Right atrium auricular region (tissue), 2 donors: Measurements from ENCODE around the gene PDYN. TPM values are rescaled to one million over a fixed set of nuclear protein-coding genes. Genes with fewer than 3 reads are reported as not detected.
A peak's percentile ranks its signal among the peaks of the same experiment; 100 is the strongest.

Experiments
- DNase-seq: peaks from one replicate; pipeline ENCODE4 v3.0.0-alpha.2; 2019; ENCODE audit warnings: low spot score
- H3K27ac ChIP-seq, 2 donors: fragments of 200-600 bp; sonication (generic); 1 replicate in 1 of 2; 2 replicates in 1 of 2; pipeline ENCODE4 v1.5.1; 2016 to 2019
- H3K27me3 ChIP-seq, 2 donors: fragments of 200-600 bp; sonication (generic); one replicate each; pipeline versions ENCODE4 v1.5.1 to v1.6.0; 2017 to 2019
- H3K36me3 ChIP-seq: fragments of 200-600 bp; sonication (generic); one replicate; pipeline ENCODE4 v1.5.1; 2016
- H3K4me1 ChIP-seq, 2 donors: fragments of 200-600 bp; sonication (generic); one replicate each; pipeline versions ENCODE4 v1.5.1 to v1.6.0; 2017 to 2019
- H3K4me3 ChIP-seq, 2 donors: fragments of 200-600 bp; sonication (generic); 1 replicate in 1 of 2; 2 replicates in 1 of 2; pipeline ENCODE4 v1.5.1; 2017 to 2019; ENCODE audit warnings: mild to moderate bottlenecking in 1 of 2, moderate library complexity in 1 of 2
- H3K9me3 ChIP-seq, 2 donors: fragments of 200-600 bp; sonication (generic); one replicate each; pipeline ENCODE4 v1.5.1; 2019
- total RNA-seq, 2 donors: library from RNA; depleted of rRNA; stranded (reverse); fragments of >200 nt; gene quantifications; one replicate each; pipeline ENCODE4 v1.1.0, GENCODE V29; 2016
- TF ChIP-seq, protein P1 (sequence below), 2 donors: fragments of 200-600 bp; sonication (generic); IDR thresholded peaks; one replicate each; pipeline ENCODE4 v1.5.1; 2019; ENCODE audit warnings: antibody characterized with exemption in 2 of 2

PDYN gene
- total RNA-seq, 2 donors from 2014 or later: not detected

DNA sequence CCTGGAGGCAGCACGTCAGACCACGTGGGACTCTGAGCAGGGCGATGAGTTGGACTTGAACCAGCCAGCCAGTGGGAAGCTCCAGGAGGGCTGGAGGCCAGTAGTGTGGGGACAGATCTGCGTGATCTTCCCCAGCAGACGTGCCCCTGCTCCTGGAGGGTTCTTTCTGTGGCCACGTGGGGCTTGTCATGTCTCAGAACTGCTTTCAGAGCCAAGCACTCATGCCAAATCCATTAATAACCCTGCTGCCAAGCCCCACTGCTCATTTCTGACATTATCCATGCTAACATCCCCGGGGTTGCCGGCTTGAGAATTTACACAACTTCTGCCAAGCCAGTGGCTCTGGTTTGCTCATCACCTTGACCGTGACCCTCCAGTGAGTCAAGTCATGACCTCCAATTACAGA, 60.4 kb downstream of the PDYN start:
- peaks cover 0 to 48% of the 10 kb centered on the region in 2 donors for H3K4me1 ChIP-seq
- no peaks in the 10 kb centered on the region for H3K9me3 ChIP-seq
- H3K4me3 ChIP-seq: no peak overlapping the region
- TF ChIP-seq, protein P1, sequence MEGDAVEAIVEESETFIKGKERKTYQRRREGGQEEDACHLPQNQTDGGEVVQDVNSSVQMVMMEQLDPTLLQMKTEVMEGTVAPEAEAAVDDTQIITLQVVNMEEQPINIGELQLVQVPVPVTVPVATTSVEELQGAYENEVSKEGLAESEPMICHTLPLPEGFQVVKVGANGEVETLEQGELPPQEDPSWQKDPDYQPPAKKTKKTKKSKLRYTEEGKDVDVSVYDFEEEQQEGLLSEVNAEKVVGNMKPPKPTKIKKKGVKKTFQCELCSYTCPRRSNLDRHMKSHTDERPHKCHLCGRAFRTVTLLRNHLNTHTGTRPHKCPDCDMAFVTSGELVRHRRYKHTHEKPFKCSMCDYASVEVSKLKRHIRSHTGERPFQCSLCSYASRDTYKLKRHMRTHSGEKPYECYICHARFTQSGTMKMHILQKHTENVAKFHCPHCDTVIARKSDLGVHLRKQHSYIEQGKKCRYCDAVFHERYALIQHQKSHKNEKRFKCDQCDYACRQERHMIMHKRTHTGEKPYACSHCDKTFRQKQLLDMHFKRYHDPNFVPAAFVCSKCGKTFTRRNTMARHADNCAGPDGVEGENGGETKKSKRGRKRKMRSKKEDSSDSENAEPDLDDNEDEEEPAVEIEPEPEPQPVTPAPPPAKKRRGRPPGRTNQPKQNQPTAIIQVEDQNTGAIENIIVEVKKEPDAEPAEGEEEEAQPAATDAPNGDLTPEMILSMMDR (IDR thresholded peaks at IDR 0.05): no peak
- peak; percentile 87 for DNase-seq
- H3K27me3 ChIP-seq: no peaks in the 10 kb centered on the region
- peaks cover 5% of the 10 kb centered on the region for H3K36me3 ChIP-seq
- peak overlapping the region; percentile 82 to 84 for H3K27ac ChIP-seq

DNA sequence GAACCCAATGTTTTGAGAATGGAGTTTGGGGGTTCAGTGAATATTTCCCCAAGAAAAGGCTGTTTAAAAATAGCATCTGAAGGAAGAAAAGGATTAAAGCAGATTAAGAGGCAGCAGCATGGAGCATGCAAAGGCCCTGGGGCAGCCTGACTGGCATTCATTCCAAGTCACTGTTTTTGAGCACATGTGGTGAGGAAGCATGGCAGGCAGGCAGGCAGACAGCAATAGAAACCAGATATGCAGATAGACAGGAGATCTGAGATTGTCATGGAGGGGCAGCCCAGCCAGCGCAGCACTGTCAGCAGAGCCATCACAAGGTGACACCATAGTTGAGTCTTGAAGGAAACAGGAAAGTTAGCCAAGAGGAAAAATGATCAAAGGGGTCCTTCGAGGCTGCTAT, 60.9 kb downstream of the PDYN start:
- Histone ChIP-seq H3K36me3 (peaks cover 5% of the 10 kb centered on the region), H3K27ac (peak overlapping the region; percentile 82 to 84), H3K27me3 (no peaks in the 10 kb centered on the region), H3K4me1 (peaks cover 0 to 52% of the 10 kb centered on the region in 2 donors), H3K9me3 (no peaks in the 10 kb centered on the region), H3K4me3 (no peak overlapping the region)
- no peak for DNase-seq
- TF ChIP-seq, protein P1 (IDR thresholded peaks at IDR 0.05): no peak

DNA sequence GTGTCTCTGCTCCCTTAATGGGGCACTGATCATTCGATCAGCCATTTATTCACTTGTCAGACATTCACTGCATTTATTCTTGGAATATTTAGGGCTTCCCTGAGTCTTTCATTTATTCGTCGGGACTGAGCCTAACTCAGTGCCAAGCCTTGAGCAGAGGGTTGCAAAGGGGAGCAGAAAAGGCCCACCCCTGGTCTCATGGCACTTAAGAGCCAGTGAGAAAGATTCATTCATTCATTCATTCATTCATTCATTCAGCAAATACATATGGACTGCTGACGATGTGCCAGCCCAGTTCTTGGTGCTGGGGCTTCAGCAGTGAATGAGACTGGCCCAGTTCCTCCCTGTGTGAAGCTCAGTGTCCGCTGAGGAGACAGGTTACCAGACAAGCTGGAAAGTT, 62.0 kb downstream of the PDYN start:
- H3K27ac ChIP-seq: peak overlapping the region in 1 of 2 donors; percentile 13
- H3K36me3 ChIP-seq: peaks cover 5% of the 10 kb centered on the region
- TF ChIP-seq, protein P1 (IDR thresholded peaks at IDR 0.05): no peak
- no peak overlapping the region for H3K4me3 ChIP-seq
- H3K9me3 ChIP-seq: no peaks in the 10 kb centered on the region
- DNase-seq: no peak
- H3K27me3 ChIP-seq: no peaks in the 10 kb centered on the region
- peaks cover 0 to 55% of the 10 kb centered on the region in 2 donors for H3K4me1 ChIP-seq

DNA sequence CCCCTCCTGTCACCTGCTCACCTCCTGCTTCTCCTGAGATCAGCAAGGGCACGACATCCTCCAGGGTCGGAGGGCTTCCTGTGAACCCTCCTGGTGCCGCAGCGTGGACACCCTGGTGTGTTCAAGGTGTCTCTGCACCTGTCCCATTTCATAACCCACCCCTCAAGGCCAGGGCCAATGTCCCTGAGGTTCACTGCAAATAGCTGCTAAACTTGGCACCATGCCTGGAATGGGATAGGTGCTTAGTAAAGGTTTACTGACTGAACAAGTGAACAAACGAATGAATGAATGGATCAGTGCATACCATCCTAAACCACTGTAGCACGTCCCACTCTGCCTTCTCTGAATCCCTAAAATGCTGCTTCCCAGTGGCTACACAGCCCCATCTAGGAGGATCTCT, 63.7 kb downstream of the PDYN start:
- Histone ChIP-seq H3K4me3 (no peak overlapping the region), H3K27ac (peak overlapping the region; percentile 48 to 64), H3K9me3 (no peaks in the 10 kb centered on the region), H3K36me3 (peaks cover 5% of the 10 kb centered on the region), H3K4me1 (peaks cover 0 to 59% of the 10 kb centered on the region in 2 donors), H3K27me3 (no peaks in the 10 kb centered on the region)
- TF ChIP-seq, protein P1 (IDR thresholded peaks at IDR 0.05): no peak
- no peak for DNase-seq

DNA sequence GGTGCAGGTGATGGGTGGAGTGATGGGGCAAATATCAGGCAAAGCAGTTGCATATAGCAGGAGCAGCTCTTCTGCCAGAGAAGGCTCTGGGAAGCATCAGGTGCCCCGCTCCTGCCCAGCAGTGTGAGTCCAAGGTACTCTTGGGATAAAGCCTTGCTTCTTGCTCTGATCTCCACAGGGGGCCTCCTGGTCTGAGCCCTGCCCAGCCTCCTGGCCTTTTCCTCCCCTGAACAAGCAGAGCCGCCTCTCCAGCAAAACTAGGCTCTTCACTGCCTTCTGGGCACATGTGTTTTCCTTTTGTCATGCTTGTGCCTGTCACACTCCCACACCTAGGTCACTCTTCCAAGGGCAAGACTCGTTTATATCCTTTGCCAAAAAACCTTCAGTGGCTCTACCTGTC, 64.4 kb downstream of the PDYN start:
- Histone ChIP-seq H3K4me1 (peaks cover 0 to 52% of the 10 kb centered on the region in 2 donors), H3K4me3 (no peak overlapping the region), H3K27ac (peak overlapping the region; percentile 48 to 64), H3K27me3 (no peaks in the 10 kb centered on the region), H3K36me3 (peaks cover 5% of the 10 kb centered on the region), H3K9me3 (no peaks in the 10 kb centered on the region)
- TF ChIP-seq, protein P1 (IDR thresholded peaks at IDR 0.05): no peak
- DNase-seq: no peak

DNA sequence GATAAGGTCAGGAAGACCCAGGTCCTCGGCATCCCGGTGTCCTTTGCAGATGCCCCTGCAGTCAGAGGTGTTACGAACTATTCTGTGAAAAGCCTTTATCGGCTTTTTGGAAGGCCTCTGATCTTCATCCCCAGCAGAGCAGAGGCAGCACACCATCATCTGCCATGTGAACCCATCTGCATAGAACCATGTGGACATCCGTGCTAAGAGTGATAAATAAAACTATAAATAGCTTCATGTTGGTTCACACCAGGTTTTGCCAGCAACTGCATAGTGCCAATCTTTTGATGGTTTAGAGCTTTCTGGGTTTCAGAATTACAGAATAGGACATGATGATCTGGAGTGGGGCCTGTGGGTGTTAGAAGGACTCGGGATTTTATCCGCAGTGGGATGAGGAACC, 65.1 kb downstream of the PDYN start:
- H3K4me3 ChIP-seq: no peak overlapping the region
- H3K27ac ChIP-seq: peak overlapping the region; percentile 48 to 64
- H3K36me3 ChIP-seq: peaks cover 5% of the 10 kb centered on the region
- peaks cover 0 to 45% of the 10 kb centered on the region in 2 donors for H3K4me1 ChIP-seq
- H3K9me3 ChIP-seq: no peaks in the 10 kb centered on the region
- no peaks in the 10 kb centered on the region for H3K27me3 ChIP-seq
- TF ChIP-seq, protein P1 (IDR thresholded peaks at IDR 0.05): no peak
- DNase-seq: no peak
